ENCODE measurements around the gene ZRANB3. TPM values are rescaled to one million over a fixed set of nuclear protein-coding genes. Genes with fewer than 3 reads are reported as not detected.
A peak's percentile ranks its signal among the peaks of the same experiment; 100 is the strongest.

The ZRANB3 gene
- total and polyA plus RNA-seq, 2 of the 13 experiments (the other 11 are each of a cell fraction or from before 2014, with no cell fraction given): 5.8 to 25.2 TPM

DNA sequence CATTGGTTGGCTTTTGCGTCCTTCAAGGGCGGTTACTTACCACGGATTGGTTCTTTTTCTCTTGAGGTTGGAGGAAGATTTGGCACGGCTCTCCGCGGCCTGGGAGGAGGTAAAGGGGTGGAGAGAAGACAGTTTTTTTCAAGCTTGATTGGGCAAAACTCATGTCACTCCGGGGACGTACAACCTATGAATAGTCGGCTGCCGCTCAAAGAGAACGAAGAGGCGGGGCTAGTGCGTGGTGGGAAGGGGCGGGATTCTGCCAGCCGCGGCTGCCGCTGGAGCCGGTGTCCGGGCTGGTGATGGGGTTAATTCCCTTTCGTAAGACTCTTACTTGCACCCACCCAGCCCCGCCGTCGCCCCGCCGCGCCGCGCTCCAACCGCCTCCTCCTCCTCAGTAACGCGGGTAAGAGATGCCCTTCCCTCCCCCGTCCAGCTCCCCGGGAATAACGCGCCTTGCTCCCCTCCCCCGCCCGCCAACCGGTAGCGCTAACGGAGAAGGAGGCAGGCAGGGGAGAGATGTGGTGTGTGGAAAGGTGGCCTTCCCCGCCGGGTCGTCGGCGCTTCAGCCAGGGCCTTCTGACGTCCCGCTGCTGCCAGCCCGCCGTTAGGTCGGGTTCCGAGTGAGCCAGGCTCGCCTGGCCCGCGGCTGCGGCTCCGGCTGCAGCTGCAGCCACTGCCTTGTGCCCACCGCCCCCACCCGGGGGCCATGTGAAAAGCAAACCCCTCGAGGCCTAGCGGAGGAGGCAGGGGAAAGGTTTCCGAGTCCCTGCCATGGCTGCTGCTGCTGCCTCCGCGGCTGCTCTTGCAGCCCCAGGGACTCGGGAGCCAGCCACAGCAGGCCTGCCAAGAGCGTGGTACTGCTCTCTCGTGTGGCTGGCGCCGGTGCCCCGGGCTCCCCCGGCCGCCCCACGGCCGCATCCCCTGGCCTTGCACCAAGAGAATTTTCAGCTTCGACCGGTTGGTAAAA lies 496 bp upstream of the ZRANB3 start, which contains the start of gene R3HDM1 (continued):
- TF ChIP-seq FOXK1 (CRISPR knock-in tag; IDR thresholded peaks at IDR 0.05; ENCODE audit: borderline replicate concordance, low read depth) (no peak; the same call in 1 of the 2 replicates), BCLAF1 (IDR thresholded peaks at IDR 0.05) (no peak), ZNF644 (CRISPR knock-in tag; IDR thresholded peaks at IDR 0.05; ENCODE audit: low read depth) (peak; percentile 32; the same call in 1 of the 2 replicates), ZNF136 (CRISPR knock-in tag; IDR thresholded peaks at IDR 0.05; ENCODE audit: low read depth) (no peak; the same call in 1 of the 2 replicates), SMAD1 (CRISPR knock-in tag; IDR thresholded peaks at IDR 0.05; ENCODE audit: borderline replicate concordance, low read depth) (0 out of 2 replicates have a peak, but pooled peaks have one; percentile 23), ATAD3A (CRISPR knock-in tag; IDR thresholded peaks at IDR 0.05) (no peak), TBP (CRISPR knock-in tag; IDR thresholded peaks at IDR 0.05) (no peak), ZNF703 (CRISPR knock-in tag; IDR thresholded peaks at IDR 0.05; ENCODE audit: borderline replicate concordance) (no peak), TOPORS (CRISPR knock-in tag; IDR thresholded peaks at IDR 0.05) (no peak), ZNF841 (CRISPR knock-in tag; IDR thresholded peaks at IDR 0.05; ENCODE audit: borderline replicate concordance) (no peak), MTF1 (CRISPR knock-in tag; IDR thresholded peaks at IDR 0.05) (0 out of 2 replicates have a peak, but pooled peaks have one; percentile 62), IRX3 (CRISPR knock-in tag; IDR thresholded peaks at IDR 0.05; ENCODE audit: borderline replicate concordance, low read depth) (0 out of 2 replicates have a peak, but pooled peaks have one; percentile 51), ZNF260 (CRISPR knock-in tag; IDR thresholded peaks at IDR 0.05; ENCODE audit: borderline replicate concordance, low read depth) (no peak), SCMH1 (CRISPR knock-in tag; IDR thresholded peaks at IDR 0.05; ENCODE audit: borderline replicate concordance) (no peak), MBD4 (IDR thresholded peaks at IDR 0.05; ENCODE audit: borderline replicate concordance, low read length) (no peak), CCAR2 (optimal IDR thresholded peaks at IDR 0.05; ENCODE audit: low read depth, low read length) (no peak), ETV5 (CRISPR knock-in tag; IDR thresholded peaks at IDR 0.05; ENCODE audit: borderline replicate concordance) (peak; percentile 35; the same call in 1 of the 2 replicates), GATAD1 (CRISPR knock-in tag; IDR thresholded peaks at IDR 0.05) (no peak), RFX3 (CRISPR knock-in tag; IDR thresholded peaks at IDR 0.05) (no peak), MAFG (CRISPR knock-in tag; IDR thresholded peaks at IDR 0.05) (no peak), SKI (IDR thresholded peaks at IDR 0.05; ENCODE audit: partially characterized antibody) (no peak), MIXL1 (CRISPR knock-in tag; IDR thresholded peaks at IDR 0.05) (no peak), ZFP36L1 (CRISPR knock-in tag; IDR thresholded peaks at IDR 0.05) (no peak; the same call in 1 of the 2 replicates)
- TF ChIP-seq, protein P1, sequence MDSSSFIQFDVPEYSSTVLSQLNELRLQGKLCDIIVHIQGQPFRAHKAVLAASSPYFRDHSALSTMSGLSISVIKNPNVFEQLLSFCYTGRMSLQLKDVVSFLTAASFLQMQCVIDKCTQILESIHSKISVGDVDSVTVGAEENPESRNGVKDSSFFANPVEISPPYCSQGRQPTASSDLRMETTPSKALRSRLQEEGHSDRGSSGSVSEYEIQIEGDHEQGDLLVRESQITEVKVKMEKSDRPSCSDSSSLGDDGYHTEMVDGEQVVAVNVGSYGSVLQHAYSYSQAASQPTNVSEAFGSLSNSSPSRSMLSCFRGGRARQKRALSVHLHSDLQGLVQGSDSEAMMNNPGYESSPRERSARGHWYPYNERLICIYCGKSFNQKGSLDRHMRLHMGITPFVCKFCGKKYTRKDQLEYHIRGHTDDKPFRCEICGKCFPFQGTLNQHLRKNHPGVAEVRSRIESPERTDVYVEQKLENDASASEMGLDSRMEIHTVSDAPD (CRISPR knock-in tag; IDR thresholded peaks at IDR 0.05): no peak
- TF ChIP-seq, protein P2, sequence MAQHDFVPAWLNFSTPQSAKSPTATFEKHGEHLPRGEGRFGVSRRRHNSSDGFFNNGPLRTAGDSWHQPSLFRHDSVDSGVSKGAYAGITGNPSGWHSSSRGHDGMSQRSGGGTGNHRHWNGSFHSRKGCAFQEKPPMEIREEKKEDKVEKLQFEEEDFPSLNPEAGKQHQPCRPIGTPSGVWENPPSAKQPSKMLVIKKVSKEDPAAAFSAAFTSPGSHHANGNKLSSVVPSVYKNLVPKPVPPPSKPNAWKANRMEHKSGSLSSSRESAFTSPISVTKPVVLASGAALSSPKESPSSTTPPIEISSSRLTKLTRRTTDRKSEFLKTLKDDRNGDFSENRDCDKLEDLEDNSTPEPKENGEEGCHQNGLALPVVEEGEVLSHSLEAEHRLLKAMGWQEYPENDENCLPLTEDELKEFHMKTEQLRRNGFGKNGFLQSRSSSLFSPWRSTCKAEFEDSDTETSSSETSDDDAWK (CRISPR knock-in tag; IDR thresholded peaks at IDR 0.05): no peak

Measured in HepG2 (cell line).